ENCODE data around the gene MSMO1. TPM values are rescaled to one million over a fixed set of nuclear protein-coding genes. Genes with fewer than 3 reads are reported as not detected.
A peak's percentile ranks its signal among the peaks of the same experiment; 100 is the strongest.

The MSMO1 gene
- total and polyA plus RNA-seq, 10 of the 15 experiments (the other 5 are each of a cell fraction or from before 2014, with no cell fraction given) = 63.6 to 168 (median 105) TPM

DNA sequence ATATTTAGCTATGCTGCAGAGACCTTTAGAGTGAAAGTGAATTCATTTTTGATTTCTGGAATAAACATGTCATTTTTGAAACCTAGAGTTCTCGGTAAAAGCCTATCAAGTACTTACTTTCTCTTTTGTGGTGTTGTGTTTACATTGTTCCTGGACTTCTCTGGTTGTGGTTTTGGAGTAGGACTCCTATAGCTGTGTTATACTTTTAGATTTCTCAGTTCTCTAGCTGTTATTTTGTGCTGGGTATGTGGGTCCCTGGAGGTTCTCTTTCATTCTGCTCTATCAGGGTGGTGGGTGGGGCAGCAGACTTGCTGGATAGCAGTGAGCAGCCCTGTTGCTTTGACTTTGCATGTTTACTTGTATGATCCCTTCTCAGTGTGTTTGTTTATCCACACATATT is 25.6 kb upstream of the MSMO1 start:
- H3K9ac ChIP-seq (ENCODE audit: control insufficient read depth, insufficient read depth, low read length) = 0 out of 2 replicates have a peak overlapping the region, but pooled peaks have one; percentile 7
- H3K4me3 ChIP-seq = peak overlapping the region; percentile 39; the same call in 1 of the 2 replicates
- BruUV-seq (replicated peaks) = no TSS peak
- H3K79me2 ChIP-seq (ENCODE audit: control insufficient read depth, insufficient read depth, low read length) = no peaks in the 10 kb centered on the region
- intact Hi-C loops (cut with micrococcal nuclease; ENCODE audit: unreplicated experiment) = no loop called here
- H2AFZ ChIP-seq (ENCODE audit: control insufficient read depth, low read depth, low read length) = no peak overlapping the region; the same call in 1 of the 2 replicates
- no peak for TF ChIP-seq NRF1 (conservative IDR thresholded peaks at IDR 0.05; ENCODE audit: low read depth, low read length)
- TF ChIP-seq FOXM1 (IDR thresholded peaks at IDR 0.05; ENCODE audit: low read depth, low read length) = peak; percentile 19; the same call in 1 of the 2 replicates
- TF ChIP-seq RUNX3 (IDR thresholded peaks at IDR 0.05; ENCODE audit: low read length) = peak; percentile 81
- peak in 1 of 2 experiments; percentile 35; a peak in 1 of 4 replicates for TF ChIP-seq IKZF2 (IDR thresholded peaks at IDR 0.05)
- TF ChIP-seq, protein P1, sequence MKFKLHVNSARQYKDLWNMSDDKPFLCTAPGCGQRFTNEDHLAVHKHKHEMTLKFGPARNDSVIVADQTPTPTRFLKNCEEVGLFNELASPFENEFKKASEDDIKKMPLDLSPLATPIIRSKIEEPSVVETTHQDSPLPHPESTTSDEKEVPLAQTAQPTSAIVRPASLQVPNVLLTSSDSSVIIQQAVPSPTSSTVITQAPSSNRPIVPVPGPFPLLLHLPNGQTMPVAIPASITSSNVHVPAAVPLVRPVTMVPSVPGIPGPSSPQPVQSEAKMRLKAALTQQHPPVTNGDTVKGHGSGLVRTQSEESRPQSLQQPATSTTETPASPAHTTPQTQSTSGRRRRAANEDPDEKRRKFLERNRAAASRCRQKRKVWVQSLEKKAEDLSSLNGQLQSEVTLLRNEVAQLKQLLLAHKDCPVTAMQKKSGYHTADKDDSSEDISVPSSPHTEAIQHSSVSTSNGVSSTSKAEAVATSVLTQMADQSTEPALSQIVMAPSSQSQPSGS (IDR thresholded peaks at IDR 0.05; ENCODE audit: low read length) = peak; percentile 48; the same call in 1 of the 2 replicates
- TF ChIP-seq RFX5 (IDR thresholded peaks at IDR 0.05; ENCODE audit: low read depth, low read length) = no peak
- no peak for TF ChIP-seq BCL11A (IDR thresholded peaks at IDR 0.05; ENCODE audit: low read depth, low read length)
- TF ChIP-seq, protein P2, sequence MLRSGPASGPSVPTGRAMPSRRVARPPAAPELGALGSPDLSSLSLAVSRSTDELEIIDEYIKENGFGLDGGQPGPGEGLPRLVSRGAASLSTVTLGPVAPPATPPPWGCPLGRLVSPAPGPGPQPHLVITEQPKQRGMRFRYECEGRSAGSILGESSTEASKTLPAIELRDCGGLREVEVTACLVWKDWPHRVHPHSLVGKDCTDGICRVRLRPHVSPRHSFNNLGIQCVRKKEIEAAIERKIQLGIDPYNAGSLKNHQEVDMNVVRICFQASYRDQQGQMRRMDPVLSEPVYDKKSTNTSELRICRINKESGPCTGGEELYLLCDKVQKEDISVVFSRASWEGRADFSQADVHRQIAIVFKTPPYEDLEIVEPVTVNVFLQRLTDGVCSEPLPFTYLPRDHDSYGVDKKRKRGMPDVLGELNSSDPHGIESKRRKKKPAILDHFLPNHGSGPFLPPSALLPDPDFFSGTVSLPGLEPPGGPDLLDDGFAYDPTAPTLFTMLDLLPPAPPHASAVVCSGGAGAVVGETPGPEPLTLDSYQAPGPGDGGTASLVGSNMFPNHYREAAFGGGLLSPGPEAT (IDR thresholded peaks at IDR 0.05; ENCODE audit: low read depth) = no peak
- TF ChIP-seq MLLT1 (IDR thresholded peaks at IDR 0.05) = 0 out of 2 replicates have a peak, but pooled peaks have one; percentile 26
- TF ChIP-seq ATF7 (IDR thresholded peaks at IDR 0.05; ENCODE audit: low read depth) = 0 out of 2 replicates have a peak, but pooled peaks have one; percentile 32
- no peak for TF ChIP-seq SMC3 (IDR thresholded peaks at IDR 0.05; ENCODE audit: borderline replicate concordance, low read length)
- peak; percentile 33; the same call in 1 of the 2 replicates for TF ChIP-seq FOXK2 (IDR thresholded peaks at IDR 0.05)
- TF ChIP-seq NBN (IDR thresholded peaks at IDR 0.05) = 0 out of 2 replicates have a peak, but pooled peaks have one; percentile 39
- no peak for TF ChIP-seq CBFB (IDR thresholded peaks at IDR 0.05; ENCODE audit: low read depth)
- TF ChIP-seq CREB1 (IDR thresholded peaks at IDR 0.05; ENCODE audit: low read depth) = no peak
- no peak for TF ChIP-seq CEBPB (IDR thresholded peaks at IDR 0.05; ENCODE audit: borderline replicate concordance in 1 of 2, low read depth in 2 of 2, low read length in 2 of 2)
- TF ChIP-seq POLR2AphosphoS2 (IDR thresholded peaks at IDR 0.05; ENCODE audit: low read depth, low read length) = no peak
- 0 out of 2 replicates have a peak, but pooled peaks have one; percentile 20 for TF ChIP-seq NFIC (IDR thresholded peaks at IDR 0.05; ENCODE audit: low read depth, low read length)
- in situ Hi-C loops (cut with MboI) = no loop called here
- DNase-seq (ENCODE audit: low read depth, low spot score) (no peak), FAIRE-seq (peak; percentile 47), ATAC-seq (peak; percentile 91)
- peak overlapping the region; percentile 80 for H3K4me2 ChIP-seq (ENCODE audit: control insufficient read depth, insufficient read depth)
- no peaks in the 10 kb centered on the region for H3K9me3 ChIP-seq (replicated peaks; ENCODE audit: control insufficient read depth, insufficient read depth, low read length)
- ChIA-PET POLR2A (interaction anchor here (0.8 to 1.1 kb wide), 2 partner anchors 12 to 18 kb away, joined by 3 read pairs; no protein-coding TSS in a partner anchor), RAD21 (ENCODE audit: unreplicated experiment) (interaction anchor here (0.9 to 1.2 kb wide), 2 partner anchors 13 to 92 kb away, joined by 5 to 6 read pairs; no protein-coding TSS in a partner anchor), CTCF (interaction anchor here (0.8 to 1.1 kb wide), 4 partner anchors 10 to 54 kb away, joined by 3 to 5 read pairs (median 3); no protein-coding TSS in a partner anchor), SMC1A (ENCODE audit: uncharacterized antibody, unreplicated experiment) (interaction anchor here (0.8 to 1.7 kb wide), 8 partner anchors 9 to 169 kb away, joined by 3 to 7 read pairs (median 4); partner anchors contain the start of gene MSMO1)
- H3K36me3 ChIP-seq (ENCODE audit: control insufficient read depth in 2 of 2, insufficient read depth in 2 of 2, low read length in 1 of 2) = peaks cover 2 to 10% of the 10 kb centered on the region in 2 experiments; a peak in 3 of 4 replicates
- H3K27me3 ChIP-seq (replicated peaks in 1 of 2; ENCODE audit: control insufficient read depth in 2 of 2, insufficient read depth in 2 of 2, low read length in 1 of 2) = no peaks in the 10 kb centered on the region
- no peaks in the 10 kb centered on the region for H4K20me1 ChIP-seq (ENCODE audit: control insufficient read depth, insufficient read depth)
- H3K27ac ChIP-seq (ENCODE audit: control insufficient read depth, insufficient read depth) = peak overlapping the region; percentile 31; the same call in 1 of the 2 replicates
- 0 out of 2 replicates have a peak, but pooled peaks cover 4% of the 10 kb centered on the region for H3K4me1 ChIP-seq (ENCODE audit: control insufficient read depth, insufficient read depth, low read length)
- 0% methylated on average over 1 of the region's 1 CpG for WGBS (ENCODE audit: insufficient coverage, insufficient replicate concordance, low lambda C conversion rate, missing lambda C conversion rate)

All from GM12878 (cell line).